Neutrophil (primary cell): ENCODE measurements around the gene RNF149.

Experiments used
- H3K27ac ChIP-seq: fragments of 200-600 bp; sonication (generic); 2 replicates; pipeline ENCODE4 v1.5.1; 2016; ENCODE audit warnings: mild to moderate bottlenecking, moderate library complexity
- H3K27me3 ChIP-seq: fragments of 200-600 bp; sonication (generic); 2 replicates; pipeline ENCODE4 v1.6.0; 2016; ENCODE audit warnings: mild to moderate bottlenecking
- H3K36me3 ChIP-seq: fragments of 200-600 bp; sonication (generic); 2 replicates; pipeline ENCODE4 v1.5.1; 2017
- H3K4me1 ChIP-seq, 2 experiments: fragments of 200-600 bp in 1 of 2; sonication (generic) in 1 of 2; 1 replicate in 1 of 2; 2 replicates in 1 of 2; pipeline versions ENCODE4 v1.5.1 to v1.6.1; 2013 to 2016; ENCODE audit warnings: low read depth in 1 of 2, low read length in 1 of 2, mild to moderate bottlenecking in 1 of 2, moderate library complexity in 1 of 2; ENCODE audit not compliant: control insufficient read depth in 1 of 2, insufficient read depth in 1 of 2
- H3K4me3 ChIP-seq, 2 experiments: fragments of 200-600 bp in 1 of 2; sonication (generic) in 1 of 2; 1 replicate in 1 of 2; 2 replicates in 1 of 2; pipeline ENCODE4 v1.5.1; 2013 to 2016; ENCODE audit warnings: low read depth in 1 of 2, low read length in 1 of 2, mild to moderate bottlenecking in 1 of 2, moderate library complexity in 1 of 2
- H3K9me3 ChIP-seq: fragments of 200-600 bp; sonication (generic); 2 replicates; pipeline ENCODE4 v1.5.1; 2016
- CTCF ChIP-seq: fragments of 200-600 bp; sonication (generic); IDR thresholded peaks from 2 replicates; pipeline ENCODE4 v1.5.1; 2016; ENCODE audit warnings: antibody characterized with exemption

The RNF149 gene

GRCh38 chr2:101293544-101293943, 15.0 kb downstream of the RNF149 start:
- peak overlapping the region; percentile 35 for H3K27ac ChIP-seq
- peaks cover 69 to 89% of the 10 kb centered on the region in 2 experiments for H3K4me1 ChIP-seq
- H3K27me3 ChIP-seq, result no peaks in the 10 kb centered on the region
- H3K9me3 ChIP-seq, result no peaks in the 10 kb centered on the region
- no peak overlapping the region for H3K4me3 ChIP-seq
- no peak for TF ChIP-seq CTCF
- H3K36me3 ChIP-seq, result peaks cover 87% of the 10 kb centered on the region

DNA sequence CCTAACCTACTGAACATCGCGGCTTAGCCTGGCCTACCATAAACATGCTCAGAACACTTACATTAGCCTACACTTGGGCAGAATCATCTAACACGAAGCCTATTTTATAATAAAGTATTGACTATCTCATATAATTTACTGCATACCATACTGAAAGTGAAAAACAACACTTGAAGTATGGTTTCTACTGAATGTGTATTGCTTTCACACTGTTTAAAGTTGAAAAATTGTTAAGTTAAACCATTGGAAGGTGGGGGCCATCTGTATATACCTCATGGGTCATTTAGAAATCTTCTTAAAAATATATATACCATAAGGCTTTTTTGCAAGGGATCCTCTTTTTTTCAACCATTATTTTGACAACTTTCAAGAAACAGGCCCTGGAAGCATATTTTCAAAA, 16.5 kb downstream of the RNF149 start:
- H3K36me3 ChIP-seq, result peaks cover 88% of the 10 kb centered on the region
- peaks cover 54 to 73% of the 10 kb centered on the region in 2 experiments for H3K4me1 ChIP-seq
- no peaks in the 10 kb centered on the region for H3K9me3 ChIP-seq
- no peak for TF ChIP-seq CTCF
- peak overlapping the region; percentile 40 for H3K27ac ChIP-seq
- no peaks in the 10 kb centered on the region for H3K27me3 ChIP-seq
- peak overlapping the region in 1 of 2 experiments; percentile 7 for H3K4me3 ChIP-seq

DNA sequence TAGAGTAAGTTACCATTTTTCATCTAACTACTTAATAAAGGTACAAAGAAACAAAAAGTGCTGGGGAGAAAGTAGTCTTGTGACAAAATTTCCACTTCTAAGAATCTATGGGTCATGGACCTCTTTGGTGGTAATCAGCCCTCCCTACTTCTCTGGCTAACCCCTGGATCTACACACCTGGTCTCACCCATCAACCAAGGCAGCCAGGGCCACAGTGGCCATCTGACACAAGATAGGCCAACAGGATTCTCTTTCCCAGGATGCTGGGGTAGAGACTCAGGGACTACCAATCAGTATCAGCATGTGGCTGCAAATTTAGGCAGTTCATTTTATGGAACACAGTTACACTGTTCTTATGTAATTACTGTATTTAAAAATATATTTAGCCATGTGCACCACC, 17.8 kb downstream of the RNF149 start:
- peaks cover 41 to 64% of the 10 kb centered on the region in 2 experiments for H3K4me1 ChIP-seq
- peaks cover 97% of the 10 kb centered on the region for H3K36me3 ChIP-seq
- no peak overlapping the region for H3K4me3 ChIP-seq
- no peaks in the 10 kb centered on the region for H3K9me3 ChIP-seq
- TF ChIP-seq CTCF, result no peak
- no peaks in the 10 kb centered on the region for H3K27me3 ChIP-seq
- H3K27ac ChIP-seq, result peak overlapping the region; percentile 48

GRCh38 chr2:101287303-101287702, 21.2 kb downstream of the RNF149 start:
- peak overlapping the region; percentile 40 for H3K27ac ChIP-seq
- H3K4me1 ChIP-seq, result peaks cover 9 to 29% of the 10 kb centered on the region in 2 experiments
- no peaks in the 10 kb centered on the region for H3K9me3 ChIP-seq
- no peak for TF ChIP-seq CTCF
- peaks cover 100% of the 10 kb centered on the region for H3K36me3 ChIP-seq
- H3K4me3 ChIP-seq, result no peak overlapping the region
- no peaks in the 10 kb centered on the region for H3K27me3 ChIP-seq

GRCh38 chr2:101286684-101287083, 21.8 kb downstream of the RNF149 start:
- no peak overlapping the region for H3K4me3 ChIP-seq
- peaks cover 100% of the 10 kb centered on the region for H3K36me3 ChIP-seq
- peak overlapping the region; percentile 24 for H3K27ac ChIP-seq
- H3K27me3 ChIP-seq, result no peaks in the 10 kb centered on the region
- peaks cover 4 to 23% of the 10 kb centered on the region in 2 experiments for H3K4me1 ChIP-seq
- H3K9me3 ChIP-seq, result no peaks in the 10 kb centered on the region
- TF ChIP-seq CTCF, result no peak

DNA sequence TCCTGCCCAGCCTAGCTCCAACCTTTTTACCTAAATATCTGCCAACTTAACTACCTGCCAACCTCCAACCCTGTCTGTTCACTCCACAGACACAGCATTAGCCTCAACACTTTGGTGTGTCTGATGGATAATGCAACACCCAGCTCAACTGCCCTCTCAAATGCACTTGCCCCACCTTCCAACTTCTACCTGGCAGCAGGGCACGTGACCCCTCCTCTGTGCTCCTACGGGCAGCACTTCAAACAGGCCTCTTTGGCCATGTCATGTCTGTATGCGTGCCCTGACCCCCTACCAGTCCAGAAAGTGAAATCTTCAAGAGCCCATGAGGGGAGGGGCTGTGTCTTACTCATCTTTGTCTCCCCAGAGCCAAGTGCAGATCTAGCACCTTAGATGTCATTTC, 25.5 kb downstream of the RNF149 start:
- Histone ChIP-seq H3K36me3 (peaks cover 100% of the 10 kb centered on the region), H3K9me3 (no peaks in the 10 kb centered on the region), H3K27me3 (no peaks in the 10 kb centered on the region), H3K4me3 (no peak overlapping the region), H3K27ac (peak overlapping the region; percentile 6), H3K4me1 (peaks cover 0 to 12% of the 10 kb centered on the region in 2 experiments)
- TF ChIP-seq CTCF, result no peak
